ENCODE results near the gene KCNH6.

Gene KCNH6

DNA sequence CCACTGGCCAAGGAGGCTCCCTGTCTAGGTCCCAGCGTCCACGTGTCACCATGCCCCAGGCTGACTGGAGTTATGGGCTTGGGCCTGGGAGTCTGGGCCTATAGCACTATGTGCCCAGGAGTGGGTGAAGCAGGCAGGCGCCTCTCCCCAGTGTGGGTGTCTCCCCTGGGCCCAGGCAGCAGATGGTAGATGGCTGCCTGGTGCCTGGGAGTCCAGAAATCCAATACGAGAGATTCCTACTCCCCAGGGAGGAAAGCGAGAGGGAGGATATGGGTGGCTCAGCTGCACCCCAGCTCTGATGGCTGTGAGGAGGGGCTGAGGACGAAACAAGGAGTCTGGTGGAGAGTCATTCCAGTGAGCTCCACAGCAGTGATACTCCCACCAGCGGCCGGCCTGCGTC lies 5.0 kb downstream of the KCNH6 start:
- Histone ChIP-seq H3K9me3 (ENCODE audit: severe bottlenecking) (no peaks in the 10 kb centered on the region), H3K4me1 (ENCODE audit: insufficient read depth, poor library complexity, severe bottlenecking) (no peaks in the 10 kb centered on the region), H3K27ac (ENCODE audit: poor library complexity, severe bottlenecking) (no peak overlapping the region), H3K27me3 (ENCODE audit: insufficient read depth, poor library complexity, severe bottlenecking) (peaks cover 3% of the 10 kb centered on the region), H3K36me3 (ENCODE audit: low read depth) (no peaks in the 10 kb centered on the region), H3K4me3 (ENCODE audit: severe bottlenecking) (no peak overlapping the region)
- ATAC-seq (ENCODE audit: low read depth) (no peak), DNase-seq (ENCODE audit: low spot score) (no peak)
- TF ChIP-seq, protein P1, sequence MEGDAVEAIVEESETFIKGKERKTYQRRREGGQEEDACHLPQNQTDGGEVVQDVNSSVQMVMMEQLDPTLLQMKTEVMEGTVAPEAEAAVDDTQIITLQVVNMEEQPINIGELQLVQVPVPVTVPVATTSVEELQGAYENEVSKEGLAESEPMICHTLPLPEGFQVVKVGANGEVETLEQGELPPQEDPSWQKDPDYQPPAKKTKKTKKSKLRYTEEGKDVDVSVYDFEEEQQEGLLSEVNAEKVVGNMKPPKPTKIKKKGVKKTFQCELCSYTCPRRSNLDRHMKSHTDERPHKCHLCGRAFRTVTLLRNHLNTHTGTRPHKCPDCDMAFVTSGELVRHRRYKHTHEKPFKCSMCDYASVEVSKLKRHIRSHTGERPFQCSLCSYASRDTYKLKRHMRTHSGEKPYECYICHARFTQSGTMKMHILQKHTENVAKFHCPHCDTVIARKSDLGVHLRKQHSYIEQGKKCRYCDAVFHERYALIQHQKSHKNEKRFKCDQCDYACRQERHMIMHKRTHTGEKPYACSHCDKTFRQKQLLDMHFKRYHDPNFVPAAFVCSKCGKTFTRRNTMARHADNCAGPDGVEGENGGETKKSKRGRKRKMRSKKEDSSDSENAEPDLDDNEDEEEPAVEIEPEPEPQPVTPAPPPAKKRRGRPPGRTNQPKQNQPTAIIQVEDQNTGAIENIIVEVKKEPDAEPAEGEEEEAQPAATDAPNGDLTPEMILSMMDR (IDR thresholded peaks at IDR 0.05; ENCODE audit: poor library complexity, severe bottlenecking): no peak

DNA sequence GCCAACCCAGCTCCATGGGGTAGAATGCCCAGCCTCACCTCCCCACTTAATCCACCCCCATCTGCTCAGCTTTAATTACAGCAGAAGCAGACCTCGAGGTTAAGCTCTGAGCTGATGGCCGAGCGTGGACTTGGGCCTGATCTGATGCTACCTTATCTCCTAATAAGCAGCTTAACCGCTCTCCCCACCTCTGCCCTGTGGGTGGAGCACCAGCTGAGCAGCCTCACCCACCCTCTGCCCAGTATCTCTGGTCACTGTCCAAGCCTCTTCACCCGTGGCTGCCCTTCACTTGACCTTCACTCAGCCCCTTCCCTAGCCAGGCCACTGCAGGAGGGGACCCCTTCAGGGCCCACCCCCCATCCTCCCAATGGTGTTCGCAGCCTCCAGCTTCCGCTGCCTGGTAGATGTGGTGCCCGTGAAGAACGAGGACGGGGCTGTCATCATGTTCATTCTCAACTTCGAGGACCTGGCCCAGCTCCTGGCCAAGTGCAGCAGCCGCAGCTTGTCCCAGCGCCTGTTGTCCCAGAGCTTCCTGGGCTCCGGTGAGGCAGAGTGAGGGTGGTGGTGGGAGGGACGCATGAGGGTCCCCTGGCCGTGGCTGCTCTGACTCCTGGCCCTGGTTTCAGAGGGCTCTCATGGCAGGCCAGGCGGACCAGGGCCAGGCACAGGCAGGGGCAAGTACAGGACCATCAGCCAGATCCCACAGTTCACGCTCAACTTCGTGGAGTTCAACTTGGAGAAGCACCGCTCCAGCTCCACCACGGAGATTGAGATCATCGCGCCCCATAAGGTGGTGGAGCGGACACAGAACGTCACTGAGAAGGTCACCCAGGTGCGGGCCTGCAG lies 6.8 kb downstream of the KCNH6 start:
- no peak overlapping the region for H3K4me3 ChIP-seq (ENCODE audit: severe bottlenecking)
- ATAC-seq (ENCODE audit: low read depth): no peak
- TF ChIP-seq, protein P1 (IDR thresholded peaks at IDR 0.05; ENCODE audit: poor library complexity, severe bottlenecking): no peak

DNA sequence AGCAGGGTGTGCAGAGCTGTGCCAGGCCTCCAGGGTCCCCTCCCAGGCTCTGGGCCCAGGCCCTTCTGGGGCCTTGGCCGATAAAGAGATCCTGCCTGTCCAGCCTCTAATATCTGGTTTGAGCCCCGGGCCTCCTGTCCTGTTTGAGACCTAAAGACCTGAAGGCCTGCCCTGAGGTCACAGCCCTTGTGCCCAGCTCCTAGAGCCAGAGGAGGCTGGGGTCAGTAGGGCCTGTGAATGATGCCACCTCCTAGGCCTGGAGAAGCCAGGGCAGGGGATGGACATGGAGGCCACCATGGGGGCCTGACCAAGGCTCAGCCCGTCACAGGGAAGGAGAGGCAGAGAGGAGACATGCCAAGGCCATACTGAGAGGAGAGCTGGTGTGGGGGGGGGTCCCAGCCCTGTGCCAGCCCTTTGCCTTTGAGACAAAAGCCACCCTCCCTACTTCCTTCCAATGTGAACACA lies 7.4 kb downstream of the KCNH6 start:
- Histone ChIP-seq H3K27me3 (ENCODE audit: insufficient read depth, poor library complexity, severe bottlenecking) (no peaks in the 10 kb centered on the region), H3K27ac (ENCODE audit: poor library complexity, severe bottlenecking) (no peak overlapping the region), H3K4me1 (ENCODE audit: insufficient read depth, poor library complexity, severe bottlenecking) (no peaks in the 10 kb centered on the region), H3K36me3 (ENCODE audit: low read depth) (no peaks in the 10 kb centered on the region), H3K9me3 (ENCODE audit: severe bottlenecking) (no peaks in the 10 kb centered on the region), H3K4me3 (ENCODE audit: severe bottlenecking) (no peak overlapping the region)
- TF ChIP-seq, protein P1 (IDR thresholded peaks at IDR 0.05; ENCODE audit: poor library complexity, severe bottlenecking): no peak
- no peak for ATAC-seq (ENCODE audit: low read depth)
- DNase-seq (ENCODE audit: low spot score): no peak

More for the DNA sequence above, 6.8 kb downstream of the KCNH6 start:
- H3K27ac ChIP-seq (ENCODE audit: poor library complexity, severe bottlenecking): no peak overlapping the region
- H3K4me1 ChIP-seq (ENCODE audit: insufficient read depth, poor library complexity, severe bottlenecking): no peaks in the 10 kb centered on the region
- DNase-seq (ENCODE audit: low spot score): no peak
- H3K27me3 ChIP-seq (ENCODE audit: insufficient read depth, poor library complexity, severe bottlenecking): no peaks in the 10 kb centered on the region
- H3K36me3 ChIP-seq (ENCODE audit: low read depth): no peaks in the 10 kb centered on the region
- H3K9me3 ChIP-seq (ENCODE audit: severe bottlenecking): no peaks in the 10 kb centered on the region

DNA sequence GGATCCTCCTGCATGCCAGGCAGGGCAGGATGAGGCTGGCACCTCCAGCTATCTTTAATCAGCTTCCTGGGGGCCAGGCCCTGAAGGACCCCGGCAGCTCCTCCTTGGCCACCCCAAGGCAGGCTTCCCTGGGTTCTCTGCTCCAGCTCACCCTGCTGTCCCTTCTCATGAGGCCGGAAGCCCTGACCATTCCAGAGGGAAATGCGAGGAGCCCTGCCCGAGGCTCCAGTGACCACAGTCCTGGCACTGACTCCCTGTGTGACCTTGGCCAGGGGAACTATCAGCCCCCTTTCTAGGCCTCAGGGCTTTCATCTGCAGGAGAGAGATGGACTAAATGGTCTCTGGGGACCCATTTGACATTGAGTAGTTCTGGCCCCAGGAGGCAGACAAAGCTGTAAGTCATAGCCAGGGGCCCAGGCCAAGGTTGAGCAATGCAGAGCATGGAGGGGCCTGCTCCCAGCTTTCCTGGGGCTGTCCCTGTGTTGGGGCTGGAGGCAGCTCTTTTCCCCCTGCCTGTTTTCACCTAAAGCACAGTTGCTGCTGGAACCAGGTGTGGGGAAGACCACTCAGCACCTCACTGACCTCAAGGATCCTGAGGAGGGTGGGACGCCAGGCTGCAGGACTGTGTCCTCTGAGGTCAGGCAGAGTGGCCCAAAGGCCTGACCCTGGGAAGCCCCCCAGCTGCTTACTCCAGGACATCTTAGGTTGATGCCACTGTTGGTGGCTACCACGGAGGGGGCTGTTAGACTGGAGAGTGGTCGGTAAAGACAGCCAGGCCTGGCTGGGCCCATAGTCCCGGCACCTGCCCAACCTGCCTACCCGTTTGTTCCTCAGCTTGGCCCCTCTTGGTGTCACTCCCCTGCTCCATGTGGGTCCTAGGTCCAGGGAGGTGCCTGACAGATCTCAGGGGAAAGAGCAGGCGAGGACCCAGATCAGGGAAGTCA lies 8.1 kb downstream of the KCNH6 start:
- no peak for ATAC-seq (ENCODE audit: low read depth)
- DNase-seq (ENCODE audit: low spot score): no peak
- TF ChIP-seq, protein P1 (IDR thresholded peaks at IDR 0.05; ENCODE audit: poor library complexity, severe bottlenecking): no peak
- Histone ChIP-seq H3K9me3 (ENCODE audit: severe bottlenecking) (no peaks in the 10 kb centered on the region), H3K4me3 (ENCODE audit: severe bottlenecking) (no peak overlapping the region), H3K27ac (ENCODE audit: poor library complexity, severe bottlenecking) (no peak overlapping the region), H3K4me1 (ENCODE audit: insufficient read depth, poor library complexity, severe bottlenecking) (no peaks in the 10 kb centered on the region), H3K27me3 (ENCODE audit: insufficient read depth, poor library complexity, severe bottlenecking) (no peaks in the 10 kb centered on the region), H3K36me3 (ENCODE audit: low read depth) (no peaks in the 10 kb centered on the region)
